GM12878 (cell line): ENCODE measurements around the gene SLC4A3.

Experiments
- E4F1 ChIP-seq: fragments of 450-650 bp; IDR thresholded peaks from 2 replicates; pipeline ENCODE4 v1.6.1; 2018; ENCODE audit warnings: borderline replicate concordance, mild to moderate bottlenecking; ENCODE audit not compliant: partially characterized antibody
- EGR1 ChIP-seq, 2 experiments: IDR thresholded peaks; 1 replicate in 1 of 2; 2 replicates in 1 of 2; pipeline ENCODE4 v1.6.1; 2011 to 2012; ENCODE audit warnings: low read depth in 2 of 2, low read length in 2 of 2, borderline replicate concordance in 1 of 2, mild to moderate bottlenecking in 1 of 2, moderate library complexity in 1 of 2
- FOS ChIP-seq: IDR thresholded peaks from 3 replicates; pipeline ENCODE4 v1.6.1; 2011; ENCODE audit warnings: borderline replicate concordance; ENCODE audit not compliant: insufficient read length; ENCODE audit errors: extremely low read depth
- PML ChIP-seq: IDR thresholded peaks from 2 replicates; pipeline ENCODE4 v1.6.1; 2012; ENCODE audit warnings: low read length, inconsistent platforms
- SRF ChIP-seq, 2 experiments: IDR thresholded peaks; 2 replicates each; pipeline ENCODE4 v1.6.1; 2011; ENCODE audit warnings: low read depth in 2 of 2, low read length in 2 of 2, mild to moderate bottlenecking in 1 of 2, moderate library complexity in 1 of 2
- TF ChIP-seq, protein P1 (sequence below), 3 experiments: IDR thresholded peaks in 2 of 3; conservative IDR thresholded peaks in 1 of 3; 2 replicates each; pipeline ENCODE4 v1.5.1; 2011; ENCODE audit warnings: low read depth in 3 of 3, low read length in 3 of 3, mild to moderate bottlenecking in 3 of 3, control low read depth in 2 of 3, moderate library complexity in 2 of 3, inconsistent platforms in 1 of 3, mixed read lengths in 1 of 3; ENCODE audit not compliant: control insufficient read depth in 2 of 3, insufficient read depth in 1 of 3; ENCODE audit errors: extremely low read depth in 1 of 3

GRCh38 chr2:219645631-219646527 is 18.4 kb downstream of the SLC4A3 start:
- TF ChIP-seq, protein P1, sequence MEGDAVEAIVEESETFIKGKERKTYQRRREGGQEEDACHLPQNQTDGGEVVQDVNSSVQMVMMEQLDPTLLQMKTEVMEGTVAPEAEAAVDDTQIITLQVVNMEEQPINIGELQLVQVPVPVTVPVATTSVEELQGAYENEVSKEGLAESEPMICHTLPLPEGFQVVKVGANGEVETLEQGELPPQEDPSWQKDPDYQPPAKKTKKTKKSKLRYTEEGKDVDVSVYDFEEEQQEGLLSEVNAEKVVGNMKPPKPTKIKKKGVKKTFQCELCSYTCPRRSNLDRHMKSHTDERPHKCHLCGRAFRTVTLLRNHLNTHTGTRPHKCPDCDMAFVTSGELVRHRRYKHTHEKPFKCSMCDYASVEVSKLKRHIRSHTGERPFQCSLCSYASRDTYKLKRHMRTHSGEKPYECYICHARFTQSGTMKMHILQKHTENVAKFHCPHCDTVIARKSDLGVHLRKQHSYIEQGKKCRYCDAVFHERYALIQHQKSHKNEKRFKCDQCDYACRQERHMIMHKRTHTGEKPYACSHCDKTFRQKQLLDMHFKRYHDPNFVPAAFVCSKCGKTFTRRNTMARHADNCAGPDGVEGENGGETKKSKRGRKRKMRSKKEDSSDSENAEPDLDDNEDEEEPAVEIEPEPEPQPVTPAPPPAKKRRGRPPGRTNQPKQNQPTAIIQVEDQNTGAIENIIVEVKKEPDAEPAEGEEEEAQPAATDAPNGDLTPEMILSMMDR (IDR thresholded peaks at IDR 0.05 in 2 of 3, conservative IDR thresholded peaks at IDR 0.05 in 1 of 3; ENCODE audit: control insufficient read depth in 2 of 3, extremely low read depth in 1 of 3, insufficient read depth in 1 of 3, low read depth in 3 of 3, low read length in 3 of 3), result no peak
- TF ChIP-seq FOS, result no peak
- no peak for TF ChIP-seq PML
- no peak for TF ChIP-seq EGR1 (IDR thresholded peaks at IDR 0.05; ENCODE audit: borderline replicate concordance in 1 of 2, low read depth in 2 of 2, low read length in 2 of 2)
- TF ChIP-seq E4F1, result no peak
- TF ChIP-seq SRF (IDR thresholded peaks at IDR 0.05; ENCODE audit: low read depth in 2 of 2, low read length in 2 of 2), result no peak
